Measurements from ENCODE around the gene APOOL.
A peak's percentile ranks its signal among the peaks of the same experiment; 100 is the strongest.
"Not testable (repeated sequence)": the region's sequence is repeated elsewhere in the genome, so short reads cannot be mapped to it uniquely, and the experiment has no call there.

Gene APOOL

DNA sequence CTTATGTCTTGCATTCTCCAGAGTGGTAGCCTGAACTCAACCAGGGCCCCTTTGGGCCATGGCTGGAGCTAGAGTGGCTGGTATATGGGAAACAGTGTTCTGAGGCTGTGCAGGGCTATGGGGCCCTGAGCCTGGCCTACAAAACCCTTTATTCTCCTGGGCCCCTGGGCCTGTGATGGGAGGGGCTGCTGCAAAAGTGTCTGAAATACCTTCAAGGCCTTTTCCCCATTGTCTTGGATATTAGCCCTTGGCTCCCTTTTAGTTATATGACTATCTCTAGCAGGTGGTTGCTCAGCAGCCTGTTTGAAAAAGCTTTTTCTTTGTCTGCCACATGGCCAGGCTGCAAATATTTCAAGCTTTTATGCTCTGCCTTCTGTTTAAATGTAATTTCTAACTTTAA is 22.5 kb downstream of the APOOL start:
- peaks cover 2% of the 10 kb centered on the region for H3K4me1 ChIP-seq
- in situ Hi-C loops (cut with MboI; ENCODE audit: low sequenced_read_pairs) = no loop called here
- H3K27me3 ChIP-seq (ENCODE audit: low read depth) = no peaks in the 10 kb centered on the region
- H3K36me3 ChIP-seq (replicated peaks) = no peaks in the 10 kb centered on the region
- DNase-seq (ENCODE audit: low spot score in 2 of 2) = peak; percentile 53 to 58
- peaks cover 3% of the 10 kb centered on the region; the same call in 1 of the 2 replicates for H3K9me3 ChIP-seq
- H3K4me3 ChIP-seq = no peak overlapping the region

DNA sequence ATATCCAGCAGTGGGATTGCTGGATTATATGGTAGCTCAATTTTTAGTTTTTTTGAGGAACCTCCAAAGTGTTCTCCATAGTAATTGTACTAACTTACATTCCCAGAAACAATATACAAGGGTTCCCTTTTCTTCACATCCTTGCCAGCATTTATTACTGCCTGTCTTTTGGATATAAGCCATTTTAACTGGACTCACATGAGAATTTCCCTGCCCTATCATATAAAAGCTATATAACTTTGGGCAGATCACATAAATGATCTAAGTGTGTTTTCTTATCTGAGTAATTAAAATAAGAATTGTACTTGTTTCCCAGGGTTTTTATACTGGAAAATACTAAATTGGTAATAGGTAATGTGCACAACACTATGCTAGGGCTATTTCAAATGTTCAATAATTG is 25.4 kb downstream of the APOOL start:
- Histone ChIP-seq H3K27me3 (ENCODE audit: low read depth) (no peaks in the 10 kb centered on the region), H3K36me3 (replicated peaks) (no peaks in the 10 kb centered on the region), H3K4me3 (no peak overlapping the region), H3K4me1 (peaks cover 2% of the 10 kb centered on the region; the same call in 1 of the 2 replicates), H3K9me3 (peaks cover 3% of the 10 kb centered on the region; the same call in 1 of the 2 replicates)
- in situ Hi-C loops (cut with MboI; ENCODE audit: low sequenced_read_pairs) = no loop called here
- DNase-seq (ENCODE audit: low spot score in 2 of 2) = no peak

DNA sequence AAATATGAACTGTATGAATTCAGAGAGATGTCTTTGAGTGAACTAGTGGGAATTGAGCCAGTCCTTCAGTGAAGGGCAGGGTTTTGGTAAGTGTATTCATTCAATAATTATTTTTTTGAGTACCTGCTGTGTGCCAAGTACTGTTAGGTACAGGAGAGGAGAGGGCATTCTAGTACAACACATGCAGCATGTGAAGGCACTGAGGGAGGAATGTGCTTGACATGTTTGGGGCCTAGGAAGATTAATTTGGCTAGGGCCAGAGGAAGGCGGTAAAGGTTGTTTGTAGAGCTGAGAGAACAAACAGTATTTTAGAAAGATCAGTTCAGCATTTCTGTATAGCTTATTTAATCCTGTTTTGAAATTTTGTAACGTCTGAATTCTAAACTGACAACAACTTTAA is 27.8 kb downstream of the APOOL start:
- peaks cover 3% of the 10 kb centered on the region; the same call in 1 of the 2 replicates for H3K9me3 ChIP-seq
- no peak for DNase-seq (ENCODE audit: low spot score in 2 of 2)
- H3K27me3 ChIP-seq (ENCODE audit: low read depth) = no peaks in the 10 kb centered on the region
- no peaks in the 10 kb centered on the region for H3K36me3 ChIP-seq (replicated peaks)
- H3K4me3 ChIP-seq = no peak overlapping the region
- no peaks in the 10 kb centered on the region for H3K4me1 ChIP-seq
- in situ Hi-C loops (cut with MboI; ENCODE audit: low sequenced_read_pairs) = no loop called here

DNA sequence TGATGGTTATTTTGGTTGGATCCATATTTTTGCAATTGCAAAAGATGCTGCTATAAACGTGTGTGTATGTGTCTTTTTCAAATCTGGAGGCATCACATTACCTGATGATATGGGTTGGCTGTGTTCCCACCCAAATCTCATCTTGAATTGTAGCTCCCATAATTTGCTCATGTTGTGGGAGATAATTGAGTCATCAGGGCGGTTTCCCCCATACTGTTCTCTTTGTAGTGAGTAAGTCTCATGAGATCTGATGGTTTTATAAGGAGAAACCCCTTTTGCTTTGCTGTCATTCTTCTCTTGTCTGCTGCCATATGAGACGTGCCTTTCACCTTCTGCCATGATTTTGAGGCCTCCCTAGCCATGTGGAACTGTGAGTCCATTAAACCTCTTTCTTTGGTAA is 33.4 kb downstream of the APOOL start:
- Histone ChIP-seq H3K4me3 (no peak overlapping the region), H3K9me3 (no peaks in the 10 kb centered on the region), H3K36me3 (replicated peaks) (no peaks in the 10 kb centered on the region), H3K27me3 (ENCODE audit: low read depth) (no peaks in the 10 kb centered on the region), H3K4me1 (no peaks in the 10 kb centered on the region)
- DNase-seq (ENCODE audit: low spot score in 2 of 2) = no peak
- in situ Hi-C loops (cut with MboI; ENCODE audit: low sequenced_read_pairs) = no loop called here

DNA sequence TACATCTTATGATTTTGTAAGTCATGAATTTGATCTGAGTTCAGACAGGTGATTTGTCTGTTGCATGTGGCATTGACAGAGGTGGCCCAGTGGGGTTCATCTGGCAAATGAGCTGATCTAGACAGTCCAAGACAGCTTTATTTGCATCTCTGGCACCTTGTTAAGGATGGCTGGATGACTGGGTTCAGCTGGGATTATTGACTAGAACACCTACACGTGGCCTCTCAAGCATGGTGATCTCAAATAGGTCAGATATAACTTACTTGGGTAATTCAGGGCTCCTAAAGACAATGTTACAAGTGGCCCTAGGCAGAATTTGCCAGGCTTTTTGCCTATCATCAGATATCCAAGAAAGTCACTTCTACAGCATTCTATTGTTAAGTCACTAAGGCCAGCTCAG is 48.0 kb downstream of the APOOL start:
- no peak for DNase-seq (ENCODE audit: low spot score in 2 of 2)
- in situ Hi-C loops (cut with MboI; ENCODE audit: low sequenced_read_pairs) = loop anchor here (10.0 kb wide), 1 partner anchor 317 kb away; no protein-coding TSS in a partner anchor
- Histone ChIP-seq H3K9me3 (no peaks in the 10 kb centered on the region), H3K27me3 (ENCODE audit: low read depth) (no peaks in the 10 kb centered on the region), H3K36me3 (replicated peaks) (no peaks in the 10 kb centered on the region; the same call in 1 of the 2 replicates), H3K4me1 (peaks cover 24% of the 10 kb centered on the region), H3K4me3 (no peak overlapping the region)

DNA sequence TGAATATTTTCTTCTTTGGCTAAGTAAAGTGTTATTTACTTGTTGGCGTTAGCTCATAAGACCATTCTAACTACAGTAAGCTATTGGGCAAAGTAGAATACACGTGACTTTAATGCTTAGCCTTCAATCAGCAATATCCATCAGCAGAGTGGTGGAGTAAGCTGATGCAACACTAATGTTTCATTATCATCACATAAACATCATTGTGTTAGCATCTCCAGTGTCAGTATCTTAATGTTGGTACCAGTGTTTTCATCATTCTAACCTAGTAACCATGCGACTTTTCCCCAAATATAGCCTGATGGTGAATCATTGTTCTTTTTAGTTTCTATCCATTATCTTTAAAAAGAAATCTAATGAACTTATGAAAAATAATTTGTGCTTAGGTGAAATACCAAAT is 48.5 kb downstream of the APOOL start:
- Histone ChIP-seq H3K27me3 (ENCODE audit: low read depth) (no peaks in the 10 kb centered on the region), H3K9me3 (no peaks in the 10 kb centered on the region), H3K36me3 (replicated peaks) (no peaks in the 10 kb centered on the region; the same call in 1 of the 2 replicates), H3K4me3 (no peak overlapping the region), H3K4me1 (peaks cover 24% of the 10 kb centered on the region)
- no peak for DNase-seq (ENCODE audit: low spot score in 2 of 2)
- in situ Hi-C loops (cut with MboI; ENCODE audit: low sequenced_read_pairs) = loop anchor here (10.0 kb wide), 1 partner anchor 317 kb away; no protein-coding TSS in a partner anchor

DNA sequence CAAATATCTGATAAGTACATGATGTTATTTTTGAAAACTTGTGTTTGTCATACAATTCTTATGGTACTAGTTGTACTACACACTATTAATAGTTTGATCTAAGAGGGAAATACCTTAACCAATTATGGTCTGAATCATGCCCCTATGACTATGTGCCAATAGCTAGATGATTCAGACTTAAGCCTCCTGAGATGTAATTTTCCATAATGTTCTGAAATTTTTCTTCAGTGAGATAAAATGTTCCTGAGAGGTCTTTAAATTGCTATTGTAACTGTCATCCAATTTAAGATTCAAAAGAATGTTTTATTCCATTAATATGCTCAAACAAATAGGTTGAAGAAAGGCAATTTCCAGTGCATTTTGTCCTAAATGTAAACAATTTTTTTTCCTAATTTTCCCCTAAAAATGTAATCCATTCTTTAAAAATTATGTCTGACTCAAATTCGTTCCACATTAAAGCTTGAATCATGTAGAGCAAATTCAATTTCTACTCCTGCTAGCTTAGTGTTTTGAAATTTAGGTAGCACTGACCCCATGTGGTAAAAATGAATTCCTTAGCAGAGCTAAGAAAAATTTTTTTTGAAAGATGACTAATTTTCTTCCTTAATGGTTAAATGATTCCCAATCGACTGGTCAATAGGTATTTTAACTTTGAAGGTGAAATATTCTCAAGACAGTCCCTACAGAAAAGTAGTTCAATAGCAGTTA is 49.1 kb downstream of the APOOL start:
- H3K9me3 ChIP-seq = no peaks in the 10 kb centered on the region
- H3K27me3 ChIP-seq (ENCODE audit: low read depth) = no peaks in the 10 kb centered on the region
- H3K4me1 ChIP-seq = peaks cover 24% of the 10 kb centered on the region
- no peak overlapping the region for H3K4me3 ChIP-seq
- in situ Hi-C loops (cut with MboI; ENCODE audit: low sequenced_read_pairs) = loop anchor here (10.0 kb wide), 1 partner anchor 318 kb away; no protein-coding TSS in a partner anchor
- no peaks in the 10 kb centered on the region for H3K36me3 ChIP-seq (replicated peaks)
- DNase-seq (ENCODE audit: low spot score in 2 of 2) = peak in 1 of 2 experiments; percentile 42

DNA sequence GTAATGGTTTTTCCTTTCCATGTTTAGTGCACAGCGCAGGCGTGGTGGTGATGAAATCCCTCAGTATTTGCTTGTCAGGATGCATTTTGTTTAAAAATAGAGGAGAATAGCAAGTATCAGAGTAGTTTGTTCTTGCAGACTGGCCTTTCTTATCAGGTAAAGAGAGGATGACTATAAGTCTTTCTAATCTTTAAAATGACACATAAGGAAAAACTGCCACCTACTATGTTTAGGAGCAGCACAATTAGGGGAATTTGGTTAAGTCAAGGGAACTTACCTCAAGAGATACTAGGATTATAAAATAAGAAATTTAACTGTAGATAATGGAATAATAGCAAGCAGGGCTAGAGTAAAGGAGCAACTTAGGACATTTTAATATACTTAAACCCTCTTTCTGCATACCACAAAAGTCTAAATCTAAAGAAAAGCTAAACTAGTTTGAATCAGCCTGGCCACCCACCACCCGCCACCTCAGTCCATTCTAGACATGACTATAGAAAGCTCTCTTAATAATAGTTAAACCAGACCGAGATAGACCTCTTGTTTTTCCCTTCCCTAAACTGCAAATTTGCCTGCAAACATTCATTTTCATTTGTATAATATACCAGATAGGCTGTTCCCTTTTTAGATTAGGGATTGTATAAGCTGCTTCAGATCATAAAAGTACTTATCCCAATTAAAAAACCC is 62.0 kb downstream of the APOOL start:
- peaks cover 9% of the 10 kb centered on the region for H3K36me3 ChIP-seq (replicated peaks)
- H3K4me3 ChIP-seq = no peak overlapping the region
- DNase-seq (ENCODE audit: low spot score in 2 of 2) = no peak
- H3K27me3 ChIP-seq (ENCODE audit: low read depth) = no peaks in the 10 kb centered on the region
- in situ Hi-C loops (cut with MboI; ENCODE audit: low sequenced_read_pairs) = no loop called here
- 0 out of 2 replicates have a peak, but pooled peaks cover 5% of the 10 kb centered on the region for H3K9me3 ChIP-seq
- peaks cover 17% of the 10 kb centered on the region for H3K4me1 ChIP-seq

DNA sequence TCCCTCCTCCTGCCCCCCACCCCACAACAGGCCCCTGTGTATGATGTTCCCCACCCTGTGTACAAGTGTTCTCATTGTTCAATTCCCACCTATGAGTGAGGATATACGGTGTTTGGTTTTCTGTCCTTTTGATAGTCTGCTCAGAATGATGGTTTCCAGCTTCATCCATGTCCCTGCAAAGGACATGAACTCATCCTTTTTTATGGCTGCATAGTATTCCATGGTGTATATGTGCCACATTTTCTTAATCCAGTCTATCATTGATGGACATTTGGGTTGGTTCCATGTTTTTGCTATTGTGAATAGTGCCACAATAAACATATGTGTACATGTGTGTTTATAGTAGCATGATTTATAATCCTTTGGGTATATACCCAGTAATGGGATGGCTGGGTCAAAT is 73.6 kb downstream of the APOOL start:
- DNase-seq (ENCODE audit: low spot score in 2 of 2); H3K36me3 ChIP-seq (replicated peaks); in situ Hi-C loops (cut with MboI; ENCODE audit: low sequenced_read_pairs); H3K9me3 ChIP-seq; H3K4me1 ChIP-seq; H3K27me3 ChIP-seq (ENCODE audit: low read depth); H3K4me3 ChIP-seq: not testable (repeated sequence)

DNA sequence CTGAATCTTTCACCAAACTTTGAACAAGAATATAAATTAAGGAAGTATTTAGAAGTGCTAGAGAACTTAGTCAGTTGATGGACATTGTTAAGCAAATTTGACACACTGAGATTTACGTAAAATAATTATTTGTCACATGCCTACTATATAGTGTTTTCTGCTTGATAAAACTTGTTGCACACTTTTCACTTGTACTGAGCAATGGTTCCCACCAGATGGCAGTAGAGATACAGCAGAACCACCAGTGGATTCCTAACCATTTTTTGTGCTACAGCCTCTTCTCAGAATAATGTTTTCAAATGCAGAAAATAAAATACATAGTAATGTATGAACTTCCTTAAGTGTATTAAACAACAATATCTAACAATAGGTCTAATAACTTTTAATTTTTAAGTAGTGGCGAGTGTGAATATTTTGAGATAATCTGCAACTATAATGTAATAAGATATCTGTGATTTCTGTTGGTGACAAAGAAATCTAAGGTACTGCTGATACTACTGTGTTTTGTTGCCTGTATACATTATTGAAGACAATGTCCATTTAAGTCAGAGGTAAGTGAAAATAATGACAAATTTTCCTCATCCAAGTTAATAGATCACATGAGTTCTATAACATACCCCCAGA is 81.2 kb downstream of the APOOL start:
- Histone ChIP-seq H3K4me3 (no peak overlapping the region), H3K36me3 (replicated peaks) (no peaks in the 10 kb centered on the region), H3K27me3 (ENCODE audit: low read depth) (no peaks in the 10 kb centered on the region), H3K9me3 (no peaks in the 10 kb centered on the region), H3K4me1 (peaks cover 16% of the 10 kb centered on the region)
- in situ Hi-C loops (cut with MboI; ENCODE audit: low sequenced_read_pairs) = no loop called here
- DNase-seq (ENCODE audit: low spot score in 2 of 2) = peak; percentile 49 to 66

DNA sequence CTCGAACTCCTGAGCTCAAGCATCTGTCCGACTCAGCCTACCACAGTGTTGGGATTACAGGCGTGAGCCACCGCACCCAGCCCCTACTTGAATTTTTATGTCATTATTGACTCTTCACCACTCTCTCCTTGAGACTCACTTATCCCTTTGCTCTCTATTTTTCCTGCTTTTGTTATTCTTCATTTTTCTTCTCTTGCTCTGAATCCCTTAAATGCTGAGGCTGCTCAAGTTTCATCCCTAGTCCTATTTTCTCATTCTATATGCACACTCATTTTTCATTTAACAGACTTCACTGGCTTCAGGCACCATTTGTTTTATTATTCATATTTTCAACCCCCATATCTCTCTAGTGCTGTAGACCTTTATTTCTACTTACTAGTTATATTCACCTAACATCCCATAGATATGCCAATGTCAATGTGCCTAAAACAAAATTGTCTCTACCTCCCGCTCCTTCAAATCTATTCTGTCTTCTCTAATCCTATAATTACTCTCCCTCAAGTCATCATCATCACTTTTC is 85.7 kb downstream of the APOOL start:
- Histone ChIP-seq H3K36me3 (replicated peaks) (peaks cover 8% of the 10 kb centered on the region), H3K4me1 (peaks cover 17% of the 10 kb centered on the region), H3K9me3 (no peaks in the 10 kb centered on the region), H3K4me3 (no peak overlapping the region), H3K27me3 (ENCODE audit: low read depth) (no peaks in the 10 kb centered on the region)
- peak; percentile 64 to 93 for DNase-seq (ENCODE audit: low spot score in 2 of 2)
- in situ Hi-C loops (cut with MboI; ENCODE audit: low sequenced_read_pairs) = no loop called here

DNA sequence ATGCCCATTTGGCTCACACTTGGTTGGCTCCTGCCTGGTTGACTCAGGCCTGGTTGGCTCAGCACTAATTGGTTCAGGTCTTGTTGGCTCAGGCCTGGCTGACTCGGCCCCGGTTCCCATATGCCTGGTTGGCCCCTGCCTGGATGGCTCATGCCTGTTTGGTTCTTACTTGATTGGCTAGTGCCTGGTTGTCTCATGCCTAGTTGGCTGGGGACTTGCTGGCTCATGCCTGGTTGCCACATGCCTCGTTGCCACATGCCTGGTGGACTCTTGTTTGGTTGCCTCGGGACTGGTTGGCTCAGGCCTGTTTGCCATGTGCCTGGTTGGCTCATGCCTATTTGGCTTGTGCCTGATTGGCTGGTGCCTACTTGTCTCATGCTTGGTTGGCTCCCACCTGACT is 103.7 kb downstream of the APOOL start:
- no peaks in the 10 kb centered on the region for H3K36me3 ChIP-seq (replicated peaks)
- no peak for DNase-seq (ENCODE audit: low spot score in 2 of 2)
- peaks cover 10% of the 10 kb centered on the region for H3K4me1 ChIP-seq
- no peaks in the 10 kb centered on the region for H3K9me3 ChIP-seq
- in situ Hi-C loops (cut with MboI; ENCODE audit: low sequenced_read_pairs) = no loop called here
- H3K27me3 ChIP-seq (ENCODE audit: low read depth) = no peaks in the 10 kb centered on the region
- no peak overlapping the region for H3K4me3 ChIP-seq

DNA sequence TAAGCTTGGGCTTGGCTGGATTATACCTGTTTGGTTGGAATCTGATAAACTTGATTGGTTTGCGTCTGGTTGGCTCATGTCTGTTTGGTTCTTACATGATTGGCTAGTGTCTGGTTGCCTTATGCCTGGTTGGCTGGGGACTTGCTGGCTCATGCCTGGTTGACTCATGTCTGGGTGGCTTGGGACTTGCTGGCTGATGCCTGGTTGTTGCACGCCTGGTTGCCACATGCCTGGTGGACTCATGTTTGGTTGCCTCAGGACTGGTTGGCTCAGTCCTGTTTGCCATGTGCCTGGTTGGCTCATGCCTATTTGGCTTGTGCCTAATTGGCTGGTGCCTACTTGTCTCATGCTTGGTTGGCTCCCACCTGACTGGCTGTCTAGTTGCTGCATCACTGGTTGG is 104.5 kb downstream of the APOOL start:
- Histone ChIP-seq H3K4me3 (no peak overlapping the region), H3K27me3 (ENCODE audit: low read depth) (no peaks in the 10 kb centered on the region), H3K4me1 (peaks cover 17% of the 10 kb centered on the region), H3K9me3 (no peaks in the 10 kb centered on the region), H3K36me3 (replicated peaks) (no peaks in the 10 kb centered on the region)
- DNase-seq (ENCODE audit: low spot score in 2 of 2) = no peak
- in situ Hi-C loops (cut with MboI; ENCODE audit: low sequenced_read_pairs) = no loop called here

DNA sequence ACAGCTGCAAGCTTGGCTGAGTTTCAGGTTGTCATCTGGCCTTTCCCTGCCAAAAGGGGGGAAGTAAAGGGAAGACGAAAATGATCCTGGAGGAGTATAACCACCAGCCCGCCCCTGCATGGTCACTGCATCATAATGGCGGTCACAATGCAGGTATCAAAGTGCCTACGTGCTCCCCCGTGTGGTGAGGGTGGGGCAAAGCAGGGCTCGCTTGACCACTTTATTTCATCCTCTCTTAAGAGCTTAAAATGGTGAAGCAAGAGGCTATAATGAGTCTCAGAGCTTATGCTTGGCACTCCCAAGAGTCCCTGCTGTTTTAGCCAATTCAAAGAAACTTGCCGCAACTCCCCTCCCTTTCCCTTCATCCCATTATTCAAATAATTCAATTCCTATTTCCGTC is 105.6 kb downstream of the APOOL start:
- in situ Hi-C loops (cut with MboI; ENCODE audit: low sequenced_read_pairs) = no loop called here
- DNase-seq (ENCODE audit: low spot score in 2 of 2) = peak in 1 of 2 experiments; percentile 63

More for the DNA sequence above, 105.6 kb downstream of the APOOL start:
- no peak overlapping the region for H3K4me3 ChIP-seq
- H3K4me1 ChIP-seq = peaks cover 27% of the 10 kb centered on the region
- no peaks in the 10 kb centered on the region for H3K9me3 ChIP-seq
- H3K36me3 ChIP-seq (replicated peaks) = no peaks in the 10 kb centered on the region
- H3K27me3 ChIP-seq (ENCODE audit: low read depth) = no peaks in the 10 kb centered on the region
